ENCODE data around the gene STK39.
"Not testable (repeated sequence)": the region's sequence is repeated elsewhere in the genome, so short reads cannot be mapped to it uniquely, and the experiment has no call there.

STK39 gene

GRCh38 chr2:168091986-168092385 is 155.4 kb downstream of the STK39 start:
- no peak for DNase-seq (ENCODE audit: low read depth)
- H3K4me3 ChIP-seq (replicated peaks; ENCODE audit: low read depth, low read length) = no peak overlapping the region
- TF ChIP-seq CTCF (IDR thresholded peaks at IDR 0.05; ENCODE audit: low read length, missing control alignments) = no peak

- no peak for TF ChIP-seq CTCF (IDR thresholded peaks at IDR 0.05; ENCODE audit: low read length, missing control alignments)
- DNase-seq (ENCODE audit: low read depth) = no peak
- no peak overlapping the region for H3K4me3 ChIP-seq (replicated peaks; ENCODE audit: low read depth, low read length)
Measured at GRCh38 chr2:168090366-168091135, 156.8 kb downstream of the STK39 start.

- H3K4me3 ChIP-seq (replicated peaks; ENCODE audit: low read depth, low read length) = no peak overlapping the region
- no peak for DNase-seq (ENCODE audit: low read depth)
- no peak for TF ChIP-seq CTCF (IDR thresholded peaks at IDR 0.05; ENCODE audit: low read length, missing control alignments)
Measured at GRCh38 chr2:168089200-168089599, 158.2 kb downstream of the STK39 start.

- TF ChIP-seq CTCF (IDR thresholded peaks at IDR 0.05; ENCODE audit: low read length, missing control alignments) = no peak
- no peak for DNase-seq (ENCODE audit: low read depth)
- H3K4me3 ChIP-seq (replicated peaks; ENCODE audit: low read depth, low read length) = no peak overlapping the region
Measured at GRCh38 chr2:168087401-168087800, 160.0 kb downstream of the STK39 start.

- TF ChIP-seq CTCF (IDR thresholded peaks at IDR 0.05; ENCODE audit: low read length, missing control alignments) = no peak
- peak; percentile 4 for DNase-seq (ENCODE audit: low read depth)
- H3K4me3 ChIP-seq (replicated peaks; ENCODE audit: low read depth, low read length) = no peak overlapping the region
Measured at GRCh38 chr2:168086851-168087250, 160.5 kb downstream of the STK39 start.

GRCh38 chr2:168085801-168086361 is 161.5 kb downstream of the STK39 start:
- DNase-seq (ENCODE audit: low read depth) = no peak
- no peak for TF ChIP-seq CTCF (IDR thresholded peaks at IDR 0.05; ENCODE audit: low read length, missing control alignments)
- no peak overlapping the region for H3K4me3 ChIP-seq (replicated peaks; ENCODE audit: low read depth, low read length)

GRCh38 chr2:168084288-168084687 is 163.1 kb downstream of the STK39 start:
- no peak for DNase-seq (ENCODE audit: low read depth)
- no peak for TF ChIP-seq CTCF (IDR thresholded peaks at IDR 0.05; ENCODE audit: low read length, missing control alignments)
- H3K4me3 ChIP-seq (replicated peaks; ENCODE audit: low read depth, low read length) = no peak overlapping the region

GRCh38 chr2:168081452-168081851 is 165.9 kb downstream of the STK39 start:
- not testable (repeated sequence) for H3K4me3 ChIP-seq (replicated peaks; ENCODE audit: low read depth, low read length); DNase-seq (ENCODE audit: low read depth)
